ENCODE measurements around the gene NDUFC1. TPM values are rescaled to one million over a fixed set of nuclear protein-coding genes. Genes with fewer than 3 reads are reported as not detected.
A peak's percentile ranks its signal among the peaks of the same experiment; 100 is the strongest.
"Not testable (repeated sequence)": the region's sequence is repeated elsewhere in the genome, so short reads cannot be mapped to it uniquely, and the experiment has no call there.

The NDUFC1 gene
- total RNA-seq, 1 donor from 2014 or later, result 18.7 TPM

- no peak for TF ChIP-seq CTCF (IDR thresholded peaks at IDR 0.05; ENCODE audit: insufficient read depth, low read length, severe bottlenecking)
- no peaks in the 10 kb centered on the region for H3K36me3 ChIP-seq (ENCODE audit: control insufficient read depth, insufficient read depth, low read length)
- no peaks in the 10 kb centered on the region for H3K27me3 ChIP-seq (ENCODE audit: control insufficient read depth, insufficient read depth, low read length)
- FAIRE-seq (no peak), DNase-seq (ENCODE audit: low read depth) (peak; percentile 43)
- H3K4me3 ChIP-seq (ENCODE audit: low read depth, low read length), result no peak overlapping the region
Observed at GRCh38 chr4:139267301-139267700, 35.0 kb downstream of the NDUFC1 start.

GRCh38 chr4:139266583-139267257 is 35.6 kb downstream of the NDUFC1 start:
- no peaks in the 10 kb centered on the region for H3K27me3 ChIP-seq (ENCODE audit: control insufficient read depth, insufficient read depth, low read length)
- no peak for TF ChIP-seq CTCF (IDR thresholded peaks at IDR 0.05; ENCODE audit: insufficient read depth, low read length, severe bottlenecking)
- FAIRE-seq (no peak), DNase-seq (ENCODE audit: low read depth) (peak; percentile 34)
- H3K4me3 ChIP-seq (ENCODE audit: low read depth, low read length), result no peak overlapping the region
- no peaks in the 10 kb centered on the region for H3K36me3 ChIP-seq (ENCODE audit: control insufficient read depth, insufficient read depth, low read length)

DNA sequence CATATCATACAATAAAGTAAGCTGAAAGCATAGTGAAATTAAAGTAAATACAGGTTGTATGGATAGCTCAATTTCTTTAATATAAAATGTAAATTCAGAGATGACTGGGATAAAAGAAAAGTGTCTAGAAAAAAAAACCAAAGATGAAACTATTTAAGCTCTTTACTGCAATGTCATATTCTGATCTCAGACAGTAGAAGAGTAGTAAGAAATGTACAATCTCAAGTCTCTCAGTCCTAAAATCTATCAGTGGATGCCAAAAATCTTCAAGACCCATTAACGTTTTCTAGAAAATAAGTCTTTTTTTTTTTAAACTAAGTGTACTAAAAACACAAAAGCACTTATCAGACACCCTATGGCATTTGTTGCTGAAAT is 36.1 kb downstream of the NDUFC1 start:
- H3K27me3 ChIP-seq (ENCODE audit: control insufficient read depth, insufficient read depth, low read length), result no peaks in the 10 kb centered on the region
- no peak overlapping the region for H3K4me3 ChIP-seq (ENCODE audit: low read depth, low read length)
- FAIRE-seq (no peak), DNase-seq (ENCODE audit: low read depth) (no peak)
- TF ChIP-seq CTCF (IDR thresholded peaks at IDR 0.05; ENCODE audit: insufficient read depth, low read length, severe bottlenecking), result no peak
- no peaks in the 10 kb centered on the region for H3K36me3 ChIP-seq (ENCODE audit: control insufficient read depth, insufficient read depth, low read length)

GRCh38 chr4:139265654-139266053 is 36.6 kb downstream of the NDUFC1 start:
- Histone ChIP-seq H3K36me3 (ENCODE audit: control insufficient read depth, insufficient read depth, low read length) (no peaks in the 10 kb centered on the region), H3K27me3 (ENCODE audit: control insufficient read depth, insufficient read depth, low read length) (no peaks in the 10 kb centered on the region), H3K4me3 (ENCODE audit: low read depth, low read length) (no peak overlapping the region)
- no peak for FAIRE-seq
- no peak for DNase-seq (ENCODE audit: low read depth)
- no peak for TF ChIP-seq CTCF (IDR thresholded peaks at IDR 0.05; ENCODE audit: insufficient read depth, low read length, severe bottlenecking)

GRCh38 chr4:139256349-139256748 is 45.9 kb downstream of the NDUFC1 start:
- H3K27me3 ChIP-seq (ENCODE audit: control insufficient read depth, insufficient read depth, low read length), result no peaks in the 10 kb centered on the region
- H3K4me3 ChIP-seq (ENCODE audit: low read depth, low read length), result no peak overlapping the region
- DNase-seq (ENCODE audit: low read depth) (no peak), FAIRE-seq (no peak)
- no peak for TF ChIP-seq CTCF (IDR thresholded peaks at IDR 0.05; ENCODE audit: insufficient read depth, low read length, severe bottlenecking)
- no peaks in the 10 kb centered on the region for H3K36me3 ChIP-seq (ENCODE audit: control insufficient read depth, insufficient read depth, low read length)

DNA sequence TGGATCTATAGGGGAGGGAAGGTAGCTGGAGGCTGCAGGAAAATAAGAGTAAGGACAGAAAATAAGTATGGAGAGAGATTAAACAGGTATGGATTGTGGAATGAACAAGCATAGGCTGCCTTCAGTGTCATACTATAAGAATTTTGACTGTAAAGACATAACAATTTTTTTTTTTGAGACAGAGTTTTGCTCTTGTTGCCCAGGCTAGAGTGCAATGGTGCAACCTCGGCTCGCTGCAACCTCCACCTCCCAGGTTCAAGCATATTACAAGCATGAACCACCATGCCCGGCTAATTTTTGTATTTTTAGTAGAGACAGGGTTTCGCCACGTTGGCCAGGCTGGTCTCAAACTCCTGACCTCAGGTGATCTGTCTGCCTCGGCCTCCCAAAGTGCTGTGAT is 46.7 kb downstream of the NDUFC1 start:
- H3K36me3 ChIP-seq (ENCODE audit: control insufficient read depth, insufficient read depth, low read length); DNase-seq (ENCODE audit: low read depth); H3K4me3 ChIP-seq (ENCODE audit: low read depth, low read length); H3K27me3 ChIP-seq (ENCODE audit: control insufficient read depth, insufficient read depth, low read length); FAIRE-seq: not testable (repeated sequence)

Data from bronchial epithelial cell (primary cell).